Mammary epithelial cell (primary cell): ENCODE measurements around the gene LGALS14.

Experiments
- EZH2 ChIP-seq: IDR thresholded peaks from 2 replicates; pipeline ENCODE4 v1.6.1; 2012; ENCODE audit warnings: low read length, inconsistent platforms, borderline replicate concordance
- TF ChIP-seq, protein P1 (sequence below), 2 donors: IDR thresholded peaks in 1 of 2; conservative IDR thresholded peaks in 1 of 2; 2 replicates each; pipeline ENCODE4 v1.5.1; 2011 to 2012; ENCODE audit warnings: inconsistent platforms in 2 of 2, low read length in 2 of 2, mild to moderate bottlenecking in 2 of 2, control low read depth in 1 of 2, low read depth in 1 of 2; ENCODE audit not compliant: insufficient read depth in 1 of 2; ENCODE audit errors: extremely low read depth in 1 of 2

DNA sequence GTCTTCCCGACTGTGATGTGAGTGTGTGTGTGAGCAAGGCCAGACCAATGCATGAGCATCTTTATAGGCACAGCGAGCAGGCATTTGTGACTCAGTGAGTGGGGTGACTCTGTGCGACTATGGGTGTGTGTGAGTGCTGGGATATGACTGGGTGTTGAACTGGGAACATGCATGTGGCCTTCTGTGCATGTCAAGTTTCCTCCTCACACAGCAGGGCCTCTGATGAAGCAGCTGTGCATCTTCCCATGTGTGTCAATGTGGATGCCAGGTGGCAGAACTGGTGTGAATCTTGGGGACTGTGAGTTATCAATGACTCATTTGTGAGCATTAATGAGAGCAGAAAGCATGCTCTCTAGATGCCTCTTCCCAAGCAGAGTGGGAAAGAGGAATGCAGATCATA, 12.1 kb upstream of the LGALS14 start:
- TF ChIP-seq, protein P1, sequence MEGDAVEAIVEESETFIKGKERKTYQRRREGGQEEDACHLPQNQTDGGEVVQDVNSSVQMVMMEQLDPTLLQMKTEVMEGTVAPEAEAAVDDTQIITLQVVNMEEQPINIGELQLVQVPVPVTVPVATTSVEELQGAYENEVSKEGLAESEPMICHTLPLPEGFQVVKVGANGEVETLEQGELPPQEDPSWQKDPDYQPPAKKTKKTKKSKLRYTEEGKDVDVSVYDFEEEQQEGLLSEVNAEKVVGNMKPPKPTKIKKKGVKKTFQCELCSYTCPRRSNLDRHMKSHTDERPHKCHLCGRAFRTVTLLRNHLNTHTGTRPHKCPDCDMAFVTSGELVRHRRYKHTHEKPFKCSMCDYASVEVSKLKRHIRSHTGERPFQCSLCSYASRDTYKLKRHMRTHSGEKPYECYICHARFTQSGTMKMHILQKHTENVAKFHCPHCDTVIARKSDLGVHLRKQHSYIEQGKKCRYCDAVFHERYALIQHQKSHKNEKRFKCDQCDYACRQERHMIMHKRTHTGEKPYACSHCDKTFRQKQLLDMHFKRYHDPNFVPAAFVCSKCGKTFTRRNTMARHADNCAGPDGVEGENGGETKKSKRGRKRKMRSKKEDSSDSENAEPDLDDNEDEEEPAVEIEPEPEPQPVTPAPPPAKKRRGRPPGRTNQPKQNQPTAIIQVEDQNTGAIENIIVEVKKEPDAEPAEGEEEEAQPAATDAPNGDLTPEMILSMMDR (conservative IDR thresholded peaks at IDR 0.05 in 1 of 2, IDR thresholded peaks at IDR 0.05 in 1 of 2; ENCODE audit: extremely low read depth in 1 of 2, insufficient read depth in 1 of 2, low read depth in 1 of 2, low read length in 2 of 2) = no peak
- no peak for TF ChIP-seq EZH2
